ENCODE measurements around the gene RAB3IL1.

DNA sequence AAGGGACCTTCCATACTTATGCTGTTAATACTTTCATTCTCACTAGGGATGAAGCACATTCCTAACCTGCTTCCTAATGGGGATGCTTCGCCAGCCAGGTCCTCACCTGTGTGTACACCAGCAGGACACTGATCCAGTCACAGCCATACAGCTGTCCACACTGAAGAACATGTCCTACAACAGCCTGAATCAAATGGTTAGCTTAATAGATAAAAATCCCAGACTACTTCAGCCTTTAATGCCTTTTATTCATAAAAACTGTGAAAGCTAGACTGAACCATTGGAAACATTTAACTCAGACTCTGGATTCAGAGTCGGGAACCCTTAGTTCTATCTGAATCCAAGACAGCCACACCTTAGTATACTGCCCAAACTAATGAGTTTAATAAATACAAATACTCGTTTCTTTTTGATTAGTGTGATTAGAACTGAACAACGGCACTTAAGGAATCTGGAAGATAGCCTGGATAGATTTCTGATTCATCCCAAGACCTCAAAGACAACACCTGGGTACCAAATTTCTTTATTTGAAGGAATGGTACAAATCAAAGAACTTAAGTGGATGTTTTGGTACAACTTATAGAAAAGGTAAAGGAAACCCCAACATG lies 46.8 kb upstream of the RAB3IL1 start:
- TF ChIP-seq, protein P1, sequence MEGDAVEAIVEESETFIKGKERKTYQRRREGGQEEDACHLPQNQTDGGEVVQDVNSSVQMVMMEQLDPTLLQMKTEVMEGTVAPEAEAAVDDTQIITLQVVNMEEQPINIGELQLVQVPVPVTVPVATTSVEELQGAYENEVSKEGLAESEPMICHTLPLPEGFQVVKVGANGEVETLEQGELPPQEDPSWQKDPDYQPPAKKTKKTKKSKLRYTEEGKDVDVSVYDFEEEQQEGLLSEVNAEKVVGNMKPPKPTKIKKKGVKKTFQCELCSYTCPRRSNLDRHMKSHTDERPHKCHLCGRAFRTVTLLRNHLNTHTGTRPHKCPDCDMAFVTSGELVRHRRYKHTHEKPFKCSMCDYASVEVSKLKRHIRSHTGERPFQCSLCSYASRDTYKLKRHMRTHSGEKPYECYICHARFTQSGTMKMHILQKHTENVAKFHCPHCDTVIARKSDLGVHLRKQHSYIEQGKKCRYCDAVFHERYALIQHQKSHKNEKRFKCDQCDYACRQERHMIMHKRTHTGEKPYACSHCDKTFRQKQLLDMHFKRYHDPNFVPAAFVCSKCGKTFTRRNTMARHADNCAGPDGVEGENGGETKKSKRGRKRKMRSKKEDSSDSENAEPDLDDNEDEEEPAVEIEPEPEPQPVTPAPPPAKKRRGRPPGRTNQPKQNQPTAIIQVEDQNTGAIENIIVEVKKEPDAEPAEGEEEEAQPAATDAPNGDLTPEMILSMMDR (IDR thresholded peaks at IDR 0.05), result no peak
- TF ChIP-seq POLR2A (IDR thresholded peaks at IDR 0.05; ENCODE audit: low read depth), result no peak
- TF ChIP-seq POLR2AphosphoS5 (IDR thresholded peaks at IDR 0.05), result no peak
